GM19467 (cell line): ENCODE results near the gene TBC1D28.
"Not testable (repeated sequence)": the region's sequence is repeated elsewhere in the genome, so short reads cannot be mapped to it uniquely, and the experiment has no call there.

Experiments
- ATAC-seq: cut with Tn5 transposase; IDR thresholded peaks from one replicate; pipeline ENCODE4 v1.9.1; 2021; ENCODE audit warnings: mild to moderate bottlenecking, moderate library complexity; ENCODE audit not compliant: unreplicated experiment

TBC1D28 gene

GRCh38 chr17:18617613-18618012 is 26.6 kb downstream of the TBC1D28 start:
- ATAC-seq: not testable (repeated sequence)

GRCh38 chr17:18613016-18613415 is 31.2 kb downstream of the TBC1D28 start:
- ATAC-seq: not testable (repeated sequence)

GRCh38 chr17:18593138-18593537 is 51.1 kb downstream of the TBC1D28 start:
- not testable (repeated sequence) for ATAC-seq
